Gastrocnemius medialis (tissue), 4 donors: ENCODE results near the gene DONSON. TPM values are rescaled to one million over a fixed set of nuclear protein-coding genes. Genes with fewer than 3 reads are reported as not detected.

Source experiments
- ATAC-seq, 2 donors: fragments of 150-250 bp; one replicate each; pipeline ENCODE4 v1.9.1; 2016
- DNase-seq, 2 donors: peaks; one replicate each; pipeline ENCODE4 v3.0.0-alpha.2; 2019
- H3K27ac ChIP-seq, 4 donors: fragments of 200-600 bp; sonication (generic); 1 replicate in 1 of 4; 2 replicates in 3 of 4; pipeline ENCODE4 v1.5.1; 2016 to 2018; ENCODE audit warnings: mild to moderate bottlenecking in 2 of 4, moderate library complexity in 1 of 4
- H3K27me3 ChIP-seq, 3 donors: fragments of 200-600 bp; sonication (generic) in 2 of 3; 1 replicate in 1 of 3; 2 replicates in 2 of 3; pipeline versions ENCODE4 v1.5.1 to v1.6.0; 2016 to 2019; ENCODE audit warnings: mild to moderate bottlenecking in 1 of 3, moderate library complexity in 1 of 3
- H3K36me3 ChIP-seq, 2 donors: fragments of 200-600 bp; sonication (generic) in 1 of 2; one replicate each; pipeline ENCODE4 v1.5.1; 2017 to 2018
- H3K4me1 ChIP-seq, 2 donors: fragments of 200-600 bp; sonication (generic) in 1 of 2; one replicate each; pipeline ENCODE4 v1.5.1; 2016 to 2017; ENCODE audit warnings: mild to moderate bottlenecking in 2 of 2
- H3K4me3 ChIP-seq, 4 donors: fragments of 200-600 bp; sonication (generic) in 3 of 4; 1 replicate in 1 of 4; 2 replicates in 3 of 4; pipeline ENCODE4 v1.5.1; 2016 to 2019; ENCODE audit warnings: mild to moderate bottlenecking in 2 of 4
- H3K9me3 ChIP-seq, 3 donors: fragments of 200-600 bp; sonication (generic) in 2 of 3; 1 replicate in 1 of 3; 2 replicates in 2 of 3; pipeline ENCODE4 v1.5.1; 2016 to 2019
- CTCF ChIP-seq, 5 experiments: fragments of 450-650 bp in 3 of 5; fragments of 200-600 bp in 2 of 5; sonication (generic) in 2 of 5; IDR thresholded peaks in 4 of 5; conservative IDR thresholded peaks in 1 of 5; 1 replicate in 4 of 5; 2 replicates in 1 of 5; pipeline ENCODE4 v1.5.1; 2016 to 2019; ENCODE audit warnings: antibody characterized with exemption in 5 of 5, mild to moderate bottlenecking in 3 of 5, moderate library complexity in 3 of 5
- POLR2A ChIP-seq, 2 donors: fragments of 450-650 bp; IDR thresholded peaks; one replicate each; pipeline ENCODE4 v1.6.1; 2017; ENCODE audit warnings: antibody characterized with exemption in 2 of 2, mild to moderate bottlenecking in 2 of 2, moderate library complexity in 2 of 2
- in situ Hi-C, 4 donors: fragments of 200-750 bp; cut with MboI; loops; one replicate each; pipeline versions ENCODE4 v1.15.0 to v1.8.0; 2017; ENCODE audit warnings: low sequenced_read_pairs in 4 of 4
- intact Hi-C: fragments of 100-400 bp; cut with DNase I; formaldehyde crosslinking; loops from one replicate; pipeline ENCODE4 v1.15.1; 2023; ENCODE audit warnings: low total_unique reads
- total RNA-seq, 4 donors: library from RNA; depleted of rRNA; stranded (reverse); fragments of >200 nt; gene quantifications; one replicate each; pipeline versions ENCODE4 v1.1.0 to v1.2.3, GENCODE V29; 2016

The DONSON gene
- total RNA-seq, 4 donors from 2014 or later, result 3.6 to 5.3 (median 4.2) TPM

GRCh38 chr21:33537212-33537611 lies 51.3 kb downstream of the DONSON start:
- H3K36me3 ChIP-seq, result peaks cover 0 to 65% of the 10 kb centered on the region in 2 donors
- in situ Hi-C loops (loop anchor here in 1 of 4 donors (25.0 kb wide), 1 partner anchor 775 kb away; the partner anchor contains the start of gene PAXBP1), intact Hi-C loops (no loop called here)

GRCh38 chr21:33531007-33531406 lies 57.5 kb downstream of the DONSON start:
- DNase-seq, result no peak
- no peak for ATAC-seq
- H3K36me3 ChIP-seq, result peaks cover 0 to 98% of the 10 kb centered on the region in 2 donors
- in situ Hi-C loops, result loop anchor here in 1 of 4 donors (25.0 kb wide), 1 partner anchor 769 kb away; the partner anchor contains the start of gene PAXBP1
- H3K4me1 ChIP-seq, result no peaks in the 10 kb centered on the region
- no peak overlapping the region for H3K4me3 ChIP-seq
- intact Hi-C loops, result no loop called here
- TF ChIP-seq CTCF (IDR thresholded peaks at IDR 0.05 in 4 of 5, conservative IDR thresholded peaks at IDR 0.05 in 1 of 5) (no peak), POLR2A (IDR thresholded peaks at IDR 0.05) (no peak)
- H3K9me3 ChIP-seq, result no peaks in the 10 kb centered on the region
- H3K27ac ChIP-seq, result no peak overlapping the region
- no peaks in the 10 kb centered on the region for H3K27me3 ChIP-seq

More at GRCh38 chr21:33537212-33537611, 51.3 kb downstream of the DONSON start:
- Histone ChIP-seq H3K27ac (no peak overlapping the region), H3K4me1 (peaks cover 9 to 11% of the 10 kb centered on the region in 2 donors), H3K27me3 (no peaks in the 10 kb centered on the region), H3K9me3 (no peaks in the 10 kb centered on the region), H3K4me3 (no peak overlapping the region)
- DNase-seq, result no peak
- ATAC-seq, result no peak
- no peak for TF ChIP-seq CTCF (IDR thresholded peaks at IDR 0.05 in 4 of 5, conservative IDR thresholded peaks at IDR 0.05 in 1 of 5)
- no peak for TF ChIP-seq POLR2A (IDR thresholded peaks at IDR 0.05)

Other genes starting within 250 kb of the DONSON start
- 10 to 100 TPM; 13.9 to 27.6 (median 24.2) TPM for gene IFNGR2, start 185.3 kb downstream of the DONSON start, total RNA-seq
- gene TMEM50B, start 108.7 kb downstream of the DONSON start, total RNA-seq, result 10 to 100 TPM; 33.2 to 47.1 (median 44.6) TPM
- gene DNAJC28, start 97.0 kb downstream of the DONSON start, total RNA-seq, result 1 to 10 TPM; 1.5 to 3.4 (median 2.5) TPM
- 10 to 100 TPM; 46.3 to 97.5 (median 55.4) TPM for gene GART, start 46.6 kb downstream of the DONSON start, total RNA-seq
- gene SON, start 45.6 kb downstream of the DONSON start, total RNA-seq, result 100 to 1,000 TPM; 109 to 390 (median 126) TPM
- gene CRYZL1, start 53.1 kb upstream of the DONSON start, total RNA-seq, result 10 to 100 TPM; 14.8 to 29.4 (median 24.4) TPM
- 10 to 100 TPM; 14.5 to 33.1 (median 26.9) TPM for gene ITSN1, start 53.8 kb upstream of the DONSON start, total RNA-seq